Measurements from ENCODE around the gene CRYBA4.

Gene CRYBA4

DNA sequence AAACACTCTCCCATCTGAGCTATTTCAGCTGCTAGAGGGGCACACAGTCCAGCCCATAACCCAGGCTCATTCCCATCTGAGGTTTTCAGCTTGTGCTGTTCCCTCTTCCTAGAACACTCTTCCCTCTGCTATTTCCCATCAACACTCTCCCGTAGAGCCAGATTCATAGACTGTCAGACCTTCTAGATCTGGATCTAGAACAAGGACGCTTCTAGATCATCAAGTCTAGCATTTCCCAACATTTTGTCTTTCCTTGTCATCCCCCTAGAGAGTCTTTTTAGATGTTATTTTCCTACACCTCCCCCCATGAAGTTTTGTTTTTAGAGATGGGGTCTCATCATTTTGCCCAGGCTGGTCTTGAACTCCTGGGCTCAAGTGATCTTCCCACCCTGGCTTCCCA, 13.4 kb downstream of the CRYBA4 start:
- TF ChIP-seq, protein P1, sequence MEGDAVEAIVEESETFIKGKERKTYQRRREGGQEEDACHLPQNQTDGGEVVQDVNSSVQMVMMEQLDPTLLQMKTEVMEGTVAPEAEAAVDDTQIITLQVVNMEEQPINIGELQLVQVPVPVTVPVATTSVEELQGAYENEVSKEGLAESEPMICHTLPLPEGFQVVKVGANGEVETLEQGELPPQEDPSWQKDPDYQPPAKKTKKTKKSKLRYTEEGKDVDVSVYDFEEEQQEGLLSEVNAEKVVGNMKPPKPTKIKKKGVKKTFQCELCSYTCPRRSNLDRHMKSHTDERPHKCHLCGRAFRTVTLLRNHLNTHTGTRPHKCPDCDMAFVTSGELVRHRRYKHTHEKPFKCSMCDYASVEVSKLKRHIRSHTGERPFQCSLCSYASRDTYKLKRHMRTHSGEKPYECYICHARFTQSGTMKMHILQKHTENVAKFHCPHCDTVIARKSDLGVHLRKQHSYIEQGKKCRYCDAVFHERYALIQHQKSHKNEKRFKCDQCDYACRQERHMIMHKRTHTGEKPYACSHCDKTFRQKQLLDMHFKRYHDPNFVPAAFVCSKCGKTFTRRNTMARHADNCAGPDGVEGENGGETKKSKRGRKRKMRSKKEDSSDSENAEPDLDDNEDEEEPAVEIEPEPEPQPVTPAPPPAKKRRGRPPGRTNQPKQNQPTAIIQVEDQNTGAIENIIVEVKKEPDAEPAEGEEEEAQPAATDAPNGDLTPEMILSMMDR (IDR thresholded peaks at IDR 0.05; ENCODE audit: insufficient read depth, missing control alignments), result no peak
- FAIRE-seq (no peak), DNase-seq (ENCODE audit: insufficient read length, low spot score) (no peak)

DNA sequence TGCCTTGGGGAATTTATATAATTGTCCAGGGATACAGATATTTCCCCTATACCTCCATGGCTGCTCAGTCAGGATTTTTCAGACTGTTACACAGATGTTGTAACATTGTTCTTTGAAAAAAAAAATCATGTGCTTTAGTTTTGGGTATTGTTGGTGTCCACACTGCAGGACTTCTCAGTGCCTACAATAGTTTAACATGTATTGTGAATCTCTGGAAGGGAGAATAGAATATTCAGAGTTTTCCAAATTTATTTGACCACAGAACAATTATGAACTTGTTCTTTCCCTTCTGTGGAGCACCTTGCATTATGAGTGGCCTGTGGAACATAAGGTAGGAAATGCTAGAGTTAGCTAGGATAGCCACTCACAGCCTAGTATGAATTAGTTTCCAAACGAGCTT, 14.5 kb downstream of the CRYBA4 start:
- DNase-seq (ENCODE audit: insufficient read length, low spot score) (no peak), FAIRE-seq (no peak)

DNA sequence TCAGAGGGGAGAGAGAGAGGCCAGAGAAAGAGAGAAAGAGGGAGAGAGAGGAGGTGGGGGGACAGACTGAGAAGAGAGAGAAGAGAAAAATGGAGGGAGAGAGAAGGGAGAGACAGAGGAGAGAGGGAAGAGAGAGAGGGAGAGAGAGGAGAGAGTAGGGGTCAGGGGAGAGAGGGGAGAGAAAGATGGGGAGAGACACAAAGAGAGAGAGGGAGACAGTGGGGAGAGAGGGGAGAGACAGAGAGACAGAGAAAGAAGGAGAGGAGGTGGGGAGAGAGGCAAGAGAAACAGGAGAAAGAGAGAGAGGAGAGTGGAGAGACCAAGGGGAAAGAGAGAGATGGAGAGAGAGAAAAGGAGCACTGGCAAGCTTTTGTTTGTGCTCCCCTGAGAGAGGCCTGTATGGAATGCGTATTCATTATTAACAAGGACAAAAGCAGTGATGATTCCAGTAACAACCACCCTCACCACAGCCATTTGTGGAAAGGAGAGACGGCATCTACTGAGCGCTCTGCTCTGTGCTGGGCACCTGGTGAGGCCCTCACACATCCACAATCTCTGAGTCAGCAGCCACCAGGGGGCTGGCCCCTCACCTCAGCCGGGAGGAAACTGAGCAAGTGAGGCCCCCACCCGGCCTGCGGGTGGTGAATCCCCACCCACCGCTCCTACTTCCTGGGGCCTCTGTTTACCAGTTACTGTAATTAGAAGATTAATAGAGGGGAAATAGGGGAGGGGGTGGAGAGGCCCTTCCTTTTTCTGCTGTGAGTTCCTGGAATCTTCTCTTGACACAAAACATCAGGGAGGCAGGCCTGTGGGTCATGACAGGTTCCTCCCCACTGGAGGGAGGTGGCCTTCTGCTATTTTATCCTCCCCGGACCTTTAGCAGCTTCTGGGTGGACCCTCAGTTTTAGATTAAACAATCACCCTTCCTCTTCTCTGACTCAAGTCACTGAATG, 21.0 kb downstream of the CRYBA4 start:
- DNase-seq (ENCODE audit: insufficient read length, low spot score), result no peak
- FAIRE-seq, result no peak
- TF ChIP-seq, protein P1 (IDR thresholded peaks at IDR 0.05; ENCODE audit: insufficient read depth, missing control alignments), result no peak

More for the DNA sequence above, 14.5 kb downstream of the CRYBA4 start:
- TF ChIP-seq, protein P1 (IDR thresholded peaks at IDR 0.05; ENCODE audit: insufficient read depth, missing control alignments), result no peak

DNA sequence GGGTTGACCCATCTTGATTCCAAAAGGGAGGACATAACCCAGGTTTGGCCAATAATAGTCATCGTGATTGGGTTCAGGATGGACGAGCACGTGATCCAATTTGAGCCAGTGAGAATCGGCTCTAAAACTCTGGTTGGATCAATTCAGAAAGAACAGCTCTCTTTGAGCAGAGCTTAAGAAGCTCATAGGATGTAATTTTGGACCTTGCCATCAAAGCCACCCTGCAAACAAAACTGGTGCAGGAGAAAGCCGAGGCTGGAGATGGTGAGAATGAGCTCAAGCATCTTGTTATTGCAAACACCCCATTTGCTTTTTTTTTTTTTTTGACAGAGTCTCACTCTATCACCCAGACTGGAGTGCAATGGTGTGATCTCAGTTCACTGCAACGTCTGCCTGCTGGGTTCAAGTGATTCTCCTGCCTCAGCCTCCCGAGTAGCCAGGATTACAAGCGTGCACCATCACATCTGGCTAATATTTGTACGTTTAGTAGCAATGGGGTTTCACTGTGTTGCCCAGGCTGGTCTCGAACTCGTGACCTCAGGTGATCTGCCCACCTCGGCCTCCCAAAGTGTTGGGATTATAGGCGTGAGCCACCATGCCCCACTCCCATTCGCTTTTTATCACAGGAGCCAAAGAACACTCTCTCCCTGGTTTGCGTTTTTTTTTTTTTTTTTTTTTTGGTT, 21.8 kb downstream of the CRYBA4 start:
- FAIRE-seq (no peak), DNase-seq (ENCODE audit: insufficient read length, low spot score) (no peak)
- TF ChIP-seq, protein P1 (IDR thresholded peaks at IDR 0.05; ENCODE audit: insufficient read depth, missing control alignments), result no peak

DNA sequence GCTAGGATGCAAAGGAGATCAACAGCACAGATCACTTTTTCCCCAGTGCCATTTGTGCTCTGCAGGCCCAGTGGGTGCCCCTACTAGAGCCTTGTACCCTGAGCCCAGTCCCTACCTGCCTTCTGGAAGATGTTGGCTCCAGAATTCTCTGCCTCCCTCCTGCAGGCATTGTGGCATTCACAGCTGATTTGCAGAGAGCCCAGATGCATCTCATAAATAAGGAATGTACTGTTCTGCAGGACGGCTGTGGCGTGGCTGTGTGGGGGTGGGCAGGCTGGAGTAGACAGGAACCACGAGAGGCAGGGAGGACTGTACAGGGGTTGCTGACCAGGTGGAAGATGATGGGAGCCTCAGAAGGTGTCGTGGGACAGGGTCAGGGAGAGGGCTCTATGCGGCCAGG, 24.4 kb downstream of the CRYBA4 start:
- TF ChIP-seq, protein P1 (IDR thresholded peaks at IDR 0.05; ENCODE audit: insufficient read depth, missing control alignments), result no peak
- FAIRE-seq (no peak), DNase-seq (ENCODE audit: insufficient read length, low spot score) (no peak)

DNA sequence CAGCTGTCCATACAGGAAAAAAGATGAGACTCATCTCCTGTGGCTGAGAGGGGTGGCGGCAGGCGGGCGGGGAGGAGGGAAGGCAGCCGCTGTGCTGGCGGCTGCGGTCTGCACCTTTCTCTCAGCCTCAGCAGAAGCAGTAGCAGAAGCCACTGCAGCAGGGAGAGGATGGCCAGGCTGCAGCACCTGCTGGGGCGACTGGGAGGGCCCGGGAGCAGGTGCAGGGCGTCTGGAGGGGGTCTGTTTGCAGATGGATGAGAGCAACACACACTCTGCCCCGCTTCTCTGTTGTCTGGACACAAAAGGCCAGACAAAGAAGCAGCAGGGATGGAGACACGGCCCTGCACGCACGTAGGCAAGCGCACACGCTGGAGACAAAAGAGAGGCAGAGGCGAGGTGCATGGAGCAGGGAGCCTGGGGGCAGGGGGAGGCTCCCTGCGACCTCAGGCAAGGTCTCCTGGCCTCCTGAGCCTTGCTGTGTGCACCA, 26.3 kb downstream of the CRYBA4 start:
- DNase-seq (ENCODE audit: insufficient read length, low spot score) (no peak), FAIRE-seq (no peak)
- TF ChIP-seq, protein P1 (IDR thresholded peaks at IDR 0.05; ENCODE audit: insufficient read depth, missing control alignments), result no peak

All from D721Med (cell line).